Spleen (tissue), 11 donors: Measurements from ENCODE around the gene APOBEC4. TPM values are rescaled to one million over a fixed set of nuclear protein-coding genes. Genes with fewer than 3 reads are reported as not detected.

Experiments
- DNase-seq: peaks from one replicate; pipeline ENCODE4 v3.0.0-alpha.2; 2020
- H3K27ac ChIP-seq, 8 donors: fragments of 200-600 bp; sonication (generic) in 7 of 8; 1 replicate in 4 of 8; 2 replicates in 4 of 8; pipeline versions ENCODE4 v1.5.0 to v1.8.0; 2016 to 2021; ENCODE audit warnings: inconsistent platforms in 4 of 8, mild to moderate bottlenecking in 4 of 8, moderate library complexity in 1 of 8
- H3K27me3 ChIP-seq, 7 donors: fragments of 200-600 bp; sonication (generic) in 6 of 7; replicated peaks in 1 of 7; 1 replicate in 4 of 7; 2 replicates in 3 of 7; pipeline versions ENCODE4 v1.5.0 to v1.8.0; 2016 to 2021; ENCODE audit warnings: inconsistent platforms in 3 of 7, mild to moderate bottlenecking in 1 of 7
- H3K36me3 ChIP-seq, 6 donors: fragments of 200-600 bp; sonication (generic) in 5 of 6; 1 replicate in 4 of 6; 2 replicates in 2 of 6; pipeline versions ENCODE4 v1.5.0 to v1.8.0; 2016 to 2021; ENCODE audit warnings: inconsistent platforms in 2 of 6
- H3K4me1 ChIP-seq, 6 donors: fragments of 200-600 bp; sonication (generic) in 5 of 6; 1 replicate in 3 of 6; 2 replicates in 3 of 6; pipeline versions ENCODE4 v1.5.0 to v1.8.0; 2016 to 2021; ENCODE audit warnings: inconsistent platforms in 3 of 6
- H3K4me3 ChIP-seq, 8 donors: fragments of 200-600 bp; sonication (generic) in 7 of 8; 1 replicate in 4 of 8; 2 replicates in 4 of 8; pipeline versions ENCODE4 v1.5.0 to v1.8.0; 2016 to 2021; ENCODE audit warnings: inconsistent platforms in 4 of 8, mild to moderate bottlenecking in 4 of 8, moderate library complexity in 2 of 8
- H3K9me3 ChIP-seq, 8 donors: fragments of 200-600 bp; sonication (generic) in 7 of 8; 1 replicate in 4 of 8; 2 replicates in 4 of 8; pipeline versions ENCODE4 v1.5.0 to v1.8.0; 2016 to 2021; ENCODE audit warnings: inconsistent platforms in 4 of 8
- CTCF ChIP-seq, 11 experiments: fragments of 200-600 bp in 7 of 11; fragments of 450-650 bp in 4 of 11; sonication (generic) in 4 of 11; IDR thresholded peaks in 8 of 11; conservative IDR thresholded peaks in 3 of 11; 1 replicate in 7 of 11; 2 replicates in 4 of 11; pipeline versions ENCODE4 v1.4.0 to v1.8.0; 2016 to 2021; ENCODE audit warnings: antibody characterized with exemption in 11 of 11, inconsistent platforms in 4 of 11, mild to moderate bottlenecking in 1 of 11
- POLR2A ChIP-seq, 3 donors: fragments of 450-650 bp; IDR thresholded peaks; one replicate each; pipeline ENCODE4 v1.5.1; 2017; ENCODE audit warnings: antibody characterized with exemption in 3 of 3, mild to moderate bottlenecking in 1 of 3
- POLR2AphosphoS5 ChIP-seq, 3 donors: sonication (generic); formaldehyde crosslinking; IDR thresholded peaks; one replicate each; pipeline ENCODE4 v1.5.1; 2017; ENCODE audit warnings: antibody characterized with exemption in 3 of 3
- whole genome bisulfite sequencing, 5 donors: extraction: QIAGEN DNeasy Blood & Tissue Kit in 3 of 5; methylation state at CpG; one replicate each; pipeline versions ENCODE4 v1.1.5 to v1.1.7; 2013 to 2018; 5-methylcytosine and 5-hydroxymethylcytosine counted together
- intact Hi-C: fragments of 100-400 bp; cut with DNase I; formaldehyde crosslinking; loops from one replicate; pipeline ENCODE4 v1.15.0; 2023; ENCODE audit warnings: low total_unique reads
- polyA plus RNA-seq, 3 donors: library from polyadenylated mRNA; stranded (reverse); fragments of 200-250 nt; gene quantifications; one replicate each; pipeline ENCODE4 v1.2.1, GENCODE V29; 2013
- total RNA-seq, 7 donors: library from RNA; depleted of rRNA in 3 of 7; stranded (reverse); fragments of >200 nt in 3 of 7; fragmentation: NEBNext Ultra II Directional in 4 of 7; extraction: Animal tissue kit (Norgen Biotek cat#: 25700) in 4 of 7; gene quantifications; one replicate each; pipeline versions ENCODE4 v1.1.0 to v1.2.1, GENCODE V29; 2016 to 2021
- donor health status: healthy with polysubstance abuse.
- donor health status: DM: no; HTN: no; CAD: no; lungs with moderate emphysema.
- donor health status: DM: no; HTN: no; CAD: no.
- donor health status: Bipolar disorder and iron deficiency.
- donor health status: healthy.
- donor health status: DM: no; HTN: no; CAD: no.
- donor health status: DM: yes; HTN: yes; CAD: no.

Gene APOBEC4
- total and polyA plus RNA-seq, 10 donors = not detected

GRCh38 chr1:183653462-183653794 is 312 bp upstream of the APOBEC4 start:
- intact Hi-C loops = loop anchor here (5.0 to 10.0 kb wide), 2 partner anchors 264 to 1031 kb away; no protein-coding TSS in a partner anchor
- H3K27ac ChIP-seq = peak overlapping the region in 3 of 8 donors; percentile 59 to 76 (median 73)
- no peaks in the 10 kb centered on the region for H3K9me3 ChIP-seq
- H3K36me3 ChIP-seq = no peaks in the 10 kb centered on the region
- H3K4me1 ChIP-seq = peaks cover 0 to 49% (median 33%) of the 10 kb centered on the region in 6 donors
- WGBS, 5 donors = 70 to 88% (median 83%) methylated on average over 3 of the region's 3 CpGs
- TF ChIP-seq POLR2AphosphoS5 (IDR thresholded peaks at IDR 0.05) = no peak
- TF ChIP-seq CTCF (IDR thresholded peaks at IDR 0.05 in 8 of 11, conservative IDR thresholded peaks at IDR 0.05 in 3 of 11) = no peak
- no peak for TF ChIP-seq POLR2A (IDR thresholded peaks at IDR 0.05)
- H3K4me3 ChIP-seq = no peak overlapping the region
- no peaks in the 10 kb centered on the region for H3K27me3 ChIP-seq
- no peak for DNase-seq

- H3K27me3 ChIP-seq = no peaks in the 10 kb centered on the region
- peak overlapping the region in 1 of 8 donors; percentile 11 for H3K4me3 ChIP-seq
- no peak for TF ChIP-seq POLR2A (IDR thresholded peaks at IDR 0.05)
- TF ChIP-seq CTCF (IDR thresholded peaks at IDR 0.05 in 8 of 11, conservative IDR thresholded peaks at IDR 0.05 in 3 of 11) = no peak
- TF ChIP-seq POLR2AphosphoS5 (IDR thresholded peaks at IDR 0.05) = no peak
- DNase-seq = no peak
- no peaks in the 10 kb centered on the region for H3K36me3 ChIP-seq
- no peaks in the 10 kb centered on the region for H3K9me3 ChIP-seq
- H3K4me1 ChIP-seq = peaks cover 0 to 50% (median 33%) of the 10 kb centered on the region in 6 donors
- intact Hi-C loops = loop anchor here (5.0 to 10.0 kb wide), 2 partner anchors 265 to 1033 kb away; no protein-coding TSS in a partner anchor
- 55 to 72% (median 70%) methylated on average over 1 of the region's 1 CpG for WGBS, 5 donors
- peak overlapping the region in 6 of 8 donors; percentile 45 to 76 (median 60) for H3K27ac ChIP-seq
Observed at GRCh38 chr1:183652107-183652506, 1.0 kb downstream of the APOBEC4 start.

- H3K27ac ChIP-seq = peak overlapping the region in 6 of 8 donors; percentile 4 to 76 (median 60)
- H3K4me3 ChIP-seq = no peak overlapping the region
- TF ChIP-seq POLR2A (IDR thresholded peaks at IDR 0.05) = no peak
- no peak for TF ChIP-seq POLR2AphosphoS5 (IDR thresholded peaks at IDR 0.05)
- TF ChIP-seq CTCF (IDR thresholded peaks at IDR 0.05 in 8 of 11, conservative IDR thresholded peaks at IDR 0.05 in 3 of 11) = no peak
- WGBS, 5 donors = 55 to 67% (median 65%) methylated on average over 5 of the region's 5 CpGs
- H3K36me3 ChIP-seq = no peaks in the 10 kb centered on the region
- intact Hi-C loops = loop anchor here (5.0 to 10.0 kb wide), 2 partner anchors 266 to 1033 kb away; no protein-coding TSS in a partner anchor
- H3K4me1 ChIP-seq = peaks cover 0 to 55% (median 36%) of the 10 kb centered on the region in 6 donors
- no peak for DNase-seq
- no peaks in the 10 kb centered on the region for H3K9me3 ChIP-seq
- no peaks in the 10 kb centered on the region for H3K27me3 ChIP-seq
Observed at GRCh38 chr1:183651612-183652011, 1.5 kb downstream of the APOBEC4 start.

GRCh38 chr1:183648042-183648441 is 5.1 kb downstream of the APOBEC4 start:
- intact Hi-C loops = no loop called here
- no peak overlapping the region for H3K27ac ChIP-seq
- H3K27me3 ChIP-seq = no peaks in the 10 kb centered on the region
- H3K36me3 ChIP-seq = no peaks in the 10 kb centered on the region
- TF ChIP-seq CTCF (IDR thresholded peaks at IDR 0.05 in 8 of 11, conservative IDR thresholded peaks at IDR 0.05 in 3 of 11) = no peak
- TF ChIP-seq POLR2AphosphoS5 (IDR thresholded peaks at IDR 0.05) = no peak
- no peak for TF ChIP-seq POLR2A (IDR thresholded peaks at IDR 0.05)
- peaks cover 0 to 31% (median 17%) of the 10 kb centered on the region in 6 donors for H3K4me1 ChIP-seq
- WGBS, 5 donors = 94 to 96% (median 95%) methylated on average over 8 of the region's 8 CpGs
- no peak overlapping the region for H3K4me3 ChIP-seq
- H3K9me3 ChIP-seq = no peaks in the 10 kb centered on the region
- no peak for DNase-seq
